H1 (cell line): ENCODE measurements around the gene GABRR2. TPM values are rescaled to one million over a fixed set of nuclear protein-coding genes. Genes with fewer than 3 reads are reported as not detected.

Source experiments
- CTCF ChIA-PET: fragments of 300-600 bp; sonication (Branson Sonifier 250); formaldehyde crosslinking; loops from one replicate; lab custom pipeline; 2021; ENCODE audit not compliant: partially characterized antibody; lab: Charles Lee
- POLR2A ChIA-PET: fragments of 300-600 bp; sonication (Branson Sonifier 250); formaldehyde crosslinking; loops from one replicate; lab custom pipeline; 2021; ENCODE audit warnings: inconsistent platforms; ENCODE audit not compliant: partially characterized antibody; lab: Charles Lee
- DNase-seq, 2 experiments: peaks; one replicate each; pipeline versions ENCODE4 v3.0.0 to v3.0.0-alpha.2; 2010 to 2022; ENCODE audit warnings: low spot score in 2 of 2, low read depth in 1 of 2, mixed read lengths in 1 of 2
- FAIRE-seq: peaks from 2 replicates; lab custom pipeline; 2011; peaks lifted over from hg19 to GRCh38; lab: Jason Lieb, UNC
- H2AFZ ChIP-seq: 2 replicates; pipeline ENCODE4 v1.8.1; 2012; ENCODE audit warnings: low read length, inconsistent platforms
- H2AK5ac ChIP-seq: 2 replicates; pipeline ENCODE4 v1.6.1; 2013; ENCODE audit warnings: low read depth, low read length
- H2BK120ac ChIP-seq: replicated peaks from 2 replicates; pipeline ENCODE3; 2013; ENCODE audit warnings: low read depth, low read length, inconsistent platforms
- H2BK12ac ChIP-seq: 2 replicates; pipeline ENCODE4 v1.6.1; 2013; ENCODE audit warnings: low read depth, low read length
- H2BK15ac ChIP-seq: 2 replicates; pipeline ENCODE4 v1.6.1; 2013; ENCODE audit warnings: low read length
- H2BK20ac ChIP-seq: 2 replicates; pipeline ENCODE4 v1.6.1; 2013; ENCODE audit warnings: low read length
- H2BK5ac ChIP-seq: 2 replicates; pipeline ENCODE4 v1.6.1; 2013; ENCODE audit warnings: low read depth, low read length
- H3K14ac ChIP-seq: 2 replicates; pipeline ENCODE4 v1.6.1; 2013; ENCODE audit warnings: inconsistent platforms; ENCODE audit not compliant: insufficient read length
- H3K18ac ChIP-seq: 2 replicates; pipeline ENCODE4 v1.6.1; 2013; ENCODE audit warnings: low read length; ENCODE audit errors: extremely low read depth
- H3K23ac ChIP-seq: 2 replicates; pipeline ENCODE4 v1.6.1; 2013; ENCODE audit warnings: inconsistent platforms; ENCODE audit not compliant: insufficient read length
- H3K23me2 ChIP-seq: 2 replicates; pipeline ENCODE4 v1.6.1; 2013; ENCODE audit warnings: low read depth, low read length
- H3K27ac ChIP-seq: 2 replicates; pipeline ENCODE4 v1.6.1; 2011; ENCODE audit warnings: low read depth, low read length, inconsistent platforms
- H3K27me3 ChIP-seq, 4 experiments: replicated peaks in 1 of 4; 1 replicate in 1 of 4; 2 replicates in 3 of 4; pipeline versions ENCODE4 v1.6.1 to v1.8.1; 2011 to 2013; ENCODE audit warnings: low read length in 3 of 4, mild to moderate bottlenecking in 3 of 4, inconsistent platforms in 2 of 4, mixed read lengths in 2 of 4, moderate library complexity in 1 of 4; ENCODE audit not compliant: control insufficient read depth in 3 of 4, insufficient read depth in 3 of 4; ENCODE audit errors: extremely low read depth in 1 of 4
- H3K36me3 ChIP-seq, 4 experiments: 2 replicates each; pipeline versions ENCODE4 v1.6.1 to v1.8.1; 2011 to 2013; ENCODE audit warnings: mild to moderate bottlenecking in 4 of 4, low read length in 3 of 4, moderate library complexity in 2 of 4, control low read depth in 1 of 4, inconsistent platforms in 1 of 4; ENCODE audit not compliant: insufficient read depth in 4 of 4, control insufficient read depth in 2 of 4
- H3K4ac ChIP-seq: replicated peaks from 2 replicates; pipeline ENCODE3; 2013; ENCODE audit warnings: low read length, low read depth, mixed read lengths, inconsistent platforms; ENCODE audit not compliant: insufficient read length
- H3K4me1 ChIP-seq, 4 experiments: replicated peaks in 1 of 4; 1 replicate in 1 of 4; 2 replicates in 3 of 4; pipeline versions ENCODE4 v1.6.1 to v1.8.1; 2011 to 2013; ENCODE audit warnings: low read length in 3 of 4, inconsistent platforms in 2 of 4, mixed read lengths in 1 of 4; ENCODE audit not compliant: insufficient read depth in 4 of 4, control insufficient read depth in 3 of 4
- H3K4me2 ChIP-seq, 2 experiments: 2 replicates each; pipeline versions ENCODE4 v1.6.1 to v1.8.1; 2011 to 2013; ENCODE audit warnings: low read depth in 2 of 2, low read length in 2 of 2, control low read depth in 1 of 2, inconsistent platforms in 1 of 2, mild to moderate bottlenecking in 1 of 2; ENCODE audit not compliant: insufficient read depth in 1 of 2
- H3K4me3 ChIP-seq, 4 experiments: fragments of 200-600, 300-600 bp in 1 of 4; sonication (generic), shearing (Covaris generic), sonication (Bioruptor Twin) in 1 of 4; 2 replicates each; pipeline versions ENCODE4 v1.5.1 to v1.8.1; 2011 to 2016; ENCODE audit warnings: low read length in 4 of 4, low read depth in 3 of 4, control low read depth in 2 of 4, inconsistent platforms in 2 of 4, mild to moderate bottlenecking in 2 of 4, mixed read lengths in 1 of 4, moderate library complexity in 1 of 4; ENCODE audit not compliant: insufficient read depth in 2 of 4; ENCODE audit errors: extremely low read depth in 1 of 4
- H3K56ac ChIP-seq: replicated peaks from 2 replicates; pipeline ENCODE3; 2013; ENCODE audit warnings: low read depth, mild to moderate bottlenecking, mixed read lengths, low read length, inconsistent platforms; ENCODE audit not compliant: insufficient read length
- H3K79me1 ChIP-seq: 2 replicates; pipeline ENCODE4 v1.6.1; 2013; ENCODE audit warnings: low read depth, low read length, control low read depth
- H3K79me2 ChIP-seq, 2 experiments: 2 replicates each; pipeline versions ENCODE4 v1.6.1 to v1.8.1; 2012 to 2013; ENCODE audit warnings: low read length in 2 of 2, mild to moderate bottlenecking in 2 of 2, inconsistent platforms in 1 of 2; ENCODE audit not compliant: insufficient read depth in 2 of 2, control insufficient read depth in 1 of 2
- H3K9ac ChIP-seq, 4 experiments: replicated peaks in 1 of 4; 1 replicate in 1 of 4; 2 replicates in 3 of 4; pipeline versions ENCODE4 v1.6.1 to v1.8.1; 2011 to 2013; ENCODE audit warnings: low read depth in 3 of 4, low read length in 3 of 4, control low read depth in 2 of 4, mild to moderate bottlenecking in 2 of 4, moderate library complexity in 2 of 4, inconsistent platforms in 1 of 4; ENCODE audit errors: extremely low read depth in 1 of 4
- H3K9me3 ChIP-seq, 2 experiments: 2 replicates each; pipeline versions ENCODE4 v1.6.1 to v1.8.1; 2012 to 2013; ENCODE audit warnings: mild to moderate bottlenecking in 2 of 2, moderate library complexity in 2 of 2, control low read depth in 1 of 2, inconsistent platforms in 1 of 2, low read depth in 1 of 2, low read length in 1 of 2, mixed read lengths in 1 of 2; ENCODE audit not compliant: insufficient read depth in 2 of 2
- H4K20me1 ChIP-seq, 2 experiments: replicated peaks in 1 of 2; 2 replicates each; pipeline versions ENCODE3 to v1.8.1; 2011 to 2013; ENCODE audit warnings: inconsistent platforms in 2 of 2, low read length in 2 of 2, mild to moderate bottlenecking in 1 of 2; ENCODE audit not compliant: insufficient read depth in 2 of 2, control insufficient read depth in 1 of 2
- H4K5ac ChIP-seq: 2 replicates; pipeline ENCODE4 v1.6.1; 2013; ENCODE audit warnings: low read length, low read depth, mixed read lengths, inconsistent platforms; ENCODE audit not compliant: insufficient read length
- H4K8ac ChIP-seq: 2 replicates; pipeline ENCODE4 v1.8.0; 2013; ENCODE audit warnings: mild to moderate bottlenecking, moderate library complexity, low read length, inconsistent platforms; ENCODE audit not compliant: insufficient read depth; ENCODE audit errors: extremely low read depth
- H4K91ac ChIP-seq: replicated peaks from 2 replicates; pipeline ENCODE3; 2013; ENCODE audit warnings: low read length, mixed read lengths, inconsistent platforms; ENCODE audit not compliant: insufficient read length
- BACH1 ChIP-seq: IDR thresholded peaks from 2 replicates; pipeline ENCODE4 v1.6.1; 2012; ENCODE audit warnings: low read length, improper control_type of control experiment
- CBX8 ChIP-seq: fragments of 300-800, 300-1000 bp; sonication (generic); IDR thresholded peaks from 2 replicates; pipeline ENCODE4 v1.7.1; 2016; ENCODE audit warnings: low read depth, low read length, borderline replicate concordance
- CEBPB ChIP-seq: IDR thresholded peaks from 2 replicates; pipeline ENCODE4 v1.6.1; 2012; ENCODE audit warnings: low read depth, low read length
- EP300 ChIP-seq, 2 experiments: IDR thresholded peaks; 1 replicate in 1 of 2; 2 replicates in 1 of 2; pipeline ENCODE4 v1.6.1; 2011 to 2012; ENCODE audit warnings: low read depth in 2 of 2, low read length in 2 of 2, mild to moderate bottlenecking in 2 of 2, borderline replicate concordance in 1 of 2, inconsistent platforms in 1 of 2, moderate library complexity in 1 of 2
- KDM1A ChIP-seq: fragments of 200-600, 300-600 bp; sonication (generic); IDR thresholded peaks from 2 replicates; pipeline ENCODE4 v1.7.1; 2016; ENCODE audit warnings: mild to moderate bottlenecking, low read length, borderline replicate concordance
- KDM4A ChIP-seq: IDR thresholded peaks from one replicate; pipeline ENCODE4 v1.7.1; 2012; ENCODE audit warnings: low read depth, mild to moderate bottlenecking, moderate library complexity, low read length, inconsistent platforms; ENCODE audit not compliant: severe bottlenecking
- KDM5A ChIP-seq: fragments of 200-600 bp; IDR thresholded peaks from 2 replicates; pipeline ENCODE4 v1.7.1; 2012; ENCODE audit warnings: mild to moderate bottlenecking, low read length, inconsistent platforms, mixed read lengths
- NRF1 ChIP-seq: IDR thresholded peaks from 2 replicates; pipeline ENCODE4 v1.6.1; 2011; ENCODE audit warnings: mild to moderate bottlenecking, low read depth, low read length, improper control_type of control experiment
- PHF8 ChIP-seq: fragments of 200-600 bp; sonication (generic); conservative IDR thresholded peaks from 2 replicates; pipeline ENCODE4 v1.7.1; 2012; ENCODE audit warnings: low read depth, mild to moderate bottlenecking, inconsistent platforms, low read length, moderate library complexity
- POLR2A ChIP-seq, 2 experiments: IDR thresholded peaks; 1 replicate in 1 of 2; 2 replicates in 1 of 2; pipeline ENCODE4 v1.6.1; 2011; ENCODE audit warnings: low read depth in 2 of 2, low read length in 2 of 2, mild to moderate bottlenecking in 2 of 2; ENCODE audit errors: control extremely low read depth in 1 of 2
- RXRA ChIP-seq: IDR thresholded peaks from 2 replicates; pipeline ENCODE4 v1.6.1; 2011; ENCODE audit warnings: low read depth, mild to moderate bottlenecking, low read length, moderate library complexity; ENCODE audit not compliant: insufficient read depth
- SIRT6 ChIP-seq: IDR thresholded peaks from one replicate; pipeline ENCODE4 v1.7.1; 2012; ENCODE audit warnings: low read length, inconsistent platforms
- SP2 ChIP-seq: IDR thresholded peaks from 2 replicates; pipeline ENCODE4 v1.6.1; 2012; ENCODE audit warnings: mild to moderate bottlenecking, low read length, inconsistent platforms
- SUZ12 ChIP-seq: fragments of 200-600 bp; sonication (generic); IDR thresholded peaks from 2 replicates; pipeline ENCODE4 v1.6.1; 2012; ENCODE audit warnings: mild to moderate bottlenecking, inconsistent platforms, low read length, moderate library complexity, mixed read lengths
- TAF1 ChIP-seq: IDR thresholded peaks from 2 replicates; pipeline ENCODE4 v1.6.1; 2011; ENCODE audit warnings: mild to moderate bottlenecking, low read depth, low read length
- ZNF274 ChIP-seq: IDR thresholded peaks from 2 replicates; pipeline ENCODE4 v1.7.0; 2012; ENCODE audit warnings: low read length, borderline replicate concordance; ENCODE audit errors: extremely low read depth
- WGBS, 2 experiments: shearing (Covaris generic) in 1 of 2; methylation state at CpG; one replicate each; pipeline versions ENCODE4 v1.1.6 to v1.1.7; 2013 to 2015; ENCODE audit warnings: low lambda C conversion rate in 2 of 2, mixed read lengths in 2 of 2, inconsistent platforms in 1 of 2, low coverage in 1 of 2, missing lambda C conversion rate in 1 of 2; ENCODE audit not compliant: insufficient replicate concordance in 2 of 2, insufficient coverage in 1 of 2, insufficient read length in 1 of 2; ENCODE audit errors: extremely low coverage in 1 of 2, missing lambda C conversion rate in 1 of 2; 5-methylcytosine and 5-hydroxymethylcytosine counted together
- polyA plus RNA-seq, 7 experiments: library from polyadenylated mRNA; depleted of rRNA in 3 of 7; stranded (reverse) in 5 of 7; unstranded in 2 of 7; fragments of >200 nt in 5 of 7; fragments of 200-250 nt in 2 of 7; gene quantifications; 1 replicate in 5 of 7; 2 replicates in 1 of 7; 4 replicates in 1 of 7; pipeline versions ENCODE4 v1.2.1 to v1.2.3, GENCODE V29; 2011 to 2013; ENCODE audit warnings: missing spikeins in 2 of 7, mixed read lengths in 2 of 7
- total RNA-seq: library from RNA; stranded (reverse); fragmentation: NEBNext Ultra II Directional; extraction: Animal tissue kit (Norgen Biotek cat#: 25700); gene quantifications from 2 replicates; pipeline ENCODE4 v1.2.1, GENCODE V29; 2021

GABRR2 gene
- total and polyA plus RNA-seq, 2 of the 8 experiments (the other 6 are each of a cell fraction or from before 2014, with no cell fraction given): not detected

- Histone ChIP-seq H4K20me1 (no peaks in the 10 kb centered on the region), H2AFZ (no peak overlapping the region), H3K9ac (no peak overlapping the region), H3K79me2 (no peaks in the 10 kb centered on the region), H4K91ac (no peak overlapping the region), H3K18ac (no peak overlapping the region), H2BK120ac (no peak overlapping the region), H3K4ac (no peak overlapping the region), H3K79me1 (no peaks in the 10 kb centered on the region), H3K23me2 (no peaks in the 10 kb centered on the region), H3K4me3 (no peak overlapping the region), H3K36me3 (no peaks in the 10 kb centered on the region), H4K8ac (no peak overlapping the region), H3K56ac (no peak overlapping the region), H3K14ac (no peak overlapping the region), H4K5ac (no peak overlapping the region), H3K27ac (no peak overlapping the region), H2BK12ac (no peak overlapping the region), H2BK20ac (no peak overlapping the region), H2BK5ac (no peak overlapping the region), H3K4me1 (peaks cover 0 to 11% (median 2%) of the 10 kb centered on the region in 4 experiments; a peak in 4 of 7 replicates), H3K23ac (no peak overlapping the region), H3K27me3 (no peaks in the 10 kb centered on the region), H3K4me2 (no peak overlapping the region), H2AK5ac (no peak overlapping the region), H3K9me3 (no peaks in the 10 kb centered on the region), H2BK15ac (no peak overlapping the region)
- DNase-seq (no peak), FAIRE-seq (no peak)
- ChIA-PET CTCF (interaction anchor here (1.0 to 6.4 kb wide), 7 partner anchors 8 to 306 kb away, joined by 3 to 26 read pairs (median 12); no protein-coding TSS in a partner anchor), POLR2A (no interaction called here)
- WGBS, 2 experiments: 85% methylated on average over 3 of the region's 3 CpGs; no CpG with 5 or more reads in 1 of the 2 experiments
- no peak for TF ChIP-seq PHF8
- no peak for TF ChIP-seq ZNF274
- no peak for TF ChIP-seq EP300 (IDR thresholded peaks at IDR 0.05; ENCODE audit: borderline replicate concordance in 1 of 2, low read depth in 2 of 2, low read length in 2 of 2)
- no peak for TF ChIP-seq BACH1
- TF ChIP-seq CEBPB: no peak
- TF ChIP-seq KDM5A: no peak
- no peak for TF ChIP-seq SP2
- no peak for TF ChIP-seq NRF1
- no peak for TF ChIP-seq CBX8
- no peak for TF ChIP-seq RXRA
- no peak for TF ChIP-seq KDM4A
- TF ChIP-seq POLR2A (IDR thresholded peaks at IDR 0.05; ENCODE audit: control extremely low read depth in 1 of 2, low read depth in 2 of 2, low read length in 2 of 2): no peak
- TF ChIP-seq TAF1: no peak
- no peak for TF ChIP-seq KDM1A
- TF ChIP-seq SIRT6: no peak
- TF ChIP-seq SUZ12: no peak
These were observed 25.4 kb downstream of the GABRR2 start for GRCh38 chr6:89289710-89290109.
